HTERT RPE-1 (cell line): Measurements from ENCODE around the gene TMEM125.

Source experiments
- in situ Hi-C: fragments of 300-500 bp; cut with MboI; formaldehyde crosslinking; loops from 4 replicates; pipeline ENCODE4 v1.14.3; 2020; ENCODE audit warnings: low sequenced_read_pairs

The TMEM125 gene

DNA sequence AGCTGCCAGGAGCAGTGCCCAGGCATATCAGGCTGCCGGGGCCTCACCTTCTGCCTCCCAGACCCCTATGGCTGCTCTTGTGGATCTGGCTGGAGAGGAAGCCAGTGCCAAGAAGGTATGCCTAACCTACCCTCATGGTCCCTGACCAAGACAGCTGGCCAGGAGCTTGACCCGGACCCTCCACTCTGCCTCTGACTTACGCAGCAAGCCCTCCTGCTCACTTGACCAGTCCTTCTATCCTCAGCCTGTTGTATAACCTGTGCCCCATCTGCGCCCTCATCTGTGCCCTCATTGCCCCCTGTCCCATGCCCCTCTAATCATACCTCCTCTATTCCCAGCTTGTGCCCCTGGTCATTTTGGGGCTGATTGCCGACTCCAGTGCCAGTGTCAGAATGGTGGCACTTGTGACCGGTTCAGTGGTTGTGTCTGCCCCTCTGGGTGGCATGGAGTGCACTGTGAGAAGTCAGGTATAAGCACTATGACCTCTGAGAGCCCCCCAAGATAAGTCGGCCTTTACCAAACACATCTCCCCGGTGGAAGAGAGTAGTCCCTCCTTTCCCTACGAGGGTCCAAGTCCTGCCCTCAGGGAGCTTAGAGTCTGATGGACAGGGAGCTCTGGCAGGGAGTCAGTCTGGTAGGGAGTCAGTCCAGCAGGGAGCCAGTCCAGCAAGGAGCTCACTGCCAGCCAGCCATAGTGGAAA, 37.8 kb downstream of the TMEM125 start:
- in situ Hi-C loops: no loop called here

DNA sequence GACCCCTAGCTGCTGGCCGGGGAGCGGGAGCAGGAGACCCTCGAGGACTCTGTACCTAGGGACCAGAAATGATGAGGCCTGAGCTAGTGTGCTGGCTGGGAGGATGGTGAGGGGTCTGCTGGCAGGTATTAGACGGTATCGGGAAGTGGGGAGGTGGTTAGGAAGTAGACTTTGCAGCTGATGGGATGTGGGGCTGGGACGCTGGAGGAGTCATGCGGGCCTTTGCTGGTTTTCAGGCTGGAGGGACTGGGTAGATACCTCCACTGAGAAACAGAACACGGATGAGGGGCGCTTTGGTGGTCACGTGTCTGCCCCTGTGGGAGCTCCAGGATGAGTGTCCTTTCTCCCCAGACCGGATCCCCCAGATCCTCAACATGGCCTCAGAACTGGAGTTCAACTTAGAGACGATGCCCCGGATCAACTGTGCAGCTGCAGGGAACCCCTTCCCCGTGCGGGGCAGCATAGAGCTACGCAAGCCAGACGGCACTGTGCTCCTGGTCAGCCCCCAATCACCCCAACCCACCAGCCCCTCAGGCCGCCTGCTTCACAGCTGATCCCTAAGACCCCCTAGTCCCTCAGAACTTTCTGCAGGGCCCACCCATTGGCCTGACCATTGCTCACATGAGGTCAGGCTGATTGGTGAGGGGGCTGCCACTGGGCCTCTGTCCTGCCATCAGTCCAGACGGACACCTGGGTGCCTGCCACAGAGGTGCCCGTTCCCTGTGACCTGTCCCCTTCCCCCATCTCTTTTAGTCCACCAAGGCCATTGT, 39.0 kb downstream of the TMEM125 start:
- in situ Hi-C loops: no loop called here

DNA sequence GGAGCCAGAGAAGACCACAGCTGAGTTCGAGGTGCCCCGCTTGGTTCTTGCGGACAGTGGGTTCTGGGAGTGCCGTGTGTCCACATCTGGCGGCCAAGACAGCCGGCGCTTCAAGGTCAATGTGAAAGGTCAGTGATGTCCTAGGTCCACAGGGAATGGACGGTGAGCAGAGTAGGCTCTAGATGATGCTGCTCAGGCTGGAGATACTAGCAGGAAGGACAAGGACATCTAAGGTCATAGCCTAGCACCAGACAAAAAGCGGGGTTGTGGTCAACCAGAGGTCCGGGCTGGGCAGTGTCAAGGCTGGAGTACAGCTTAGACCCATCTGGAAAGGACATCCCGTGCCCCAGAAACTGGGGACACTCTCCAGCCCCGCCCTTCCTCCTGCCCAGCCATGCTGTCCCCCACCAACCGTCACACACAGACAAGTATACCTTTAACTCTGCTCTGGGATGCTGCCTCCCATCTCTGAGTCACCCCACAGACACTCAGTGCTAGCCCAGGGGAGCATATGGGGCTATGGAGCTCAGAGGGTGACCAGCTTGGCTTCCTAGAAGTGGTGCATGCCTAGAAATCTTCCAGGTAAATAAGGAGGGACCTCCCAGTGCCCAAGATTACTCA, 39.7 kb downstream of the TMEM125 start:
- in situ Hi-C loops: no loop called here

DNA sequence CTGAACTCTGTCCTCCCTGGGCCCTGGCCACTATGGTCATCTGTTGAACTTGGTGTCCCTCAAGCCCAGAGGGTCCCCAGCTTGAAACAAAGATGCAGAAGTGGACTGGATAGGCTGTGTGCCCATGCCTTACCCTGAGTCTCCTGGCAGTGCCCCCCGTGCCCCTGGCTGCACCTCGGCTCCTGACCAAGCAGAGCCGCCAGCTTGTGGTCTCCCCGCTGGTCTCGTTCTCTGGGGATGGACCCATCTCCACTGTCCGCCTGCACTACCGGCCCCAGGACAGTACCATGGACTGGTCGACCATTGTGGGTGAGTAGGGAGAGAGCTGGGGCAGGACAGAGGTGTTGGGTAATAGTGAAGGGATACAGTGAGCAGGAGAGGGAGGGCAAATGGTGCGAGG, 41.7 kb downstream of the TMEM125 start:
- in situ Hi-C loops: no loop called here

DNA sequence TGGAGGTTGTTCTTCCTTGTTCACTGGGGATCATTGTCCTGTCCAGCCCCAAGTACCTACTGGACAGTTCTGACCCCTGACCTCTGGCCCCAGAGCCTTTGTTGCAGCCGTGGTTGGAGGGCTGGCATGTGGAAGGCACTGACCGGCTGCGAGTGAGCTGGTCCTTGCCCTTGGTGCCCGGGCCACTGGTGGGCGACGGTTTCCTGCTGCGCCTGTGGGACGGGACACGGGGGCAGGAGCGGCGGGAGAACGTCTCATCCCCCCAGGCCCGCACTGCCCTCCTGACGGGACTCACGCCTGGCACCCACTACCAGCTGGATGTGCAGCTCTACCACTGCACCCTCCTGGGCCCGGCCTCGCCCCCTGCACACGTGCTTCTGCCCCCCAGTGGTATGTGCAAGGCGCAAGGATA, 42.4 kb downstream of the TMEM125 start:
- in situ Hi-C loops: no loop called here

DNA sequence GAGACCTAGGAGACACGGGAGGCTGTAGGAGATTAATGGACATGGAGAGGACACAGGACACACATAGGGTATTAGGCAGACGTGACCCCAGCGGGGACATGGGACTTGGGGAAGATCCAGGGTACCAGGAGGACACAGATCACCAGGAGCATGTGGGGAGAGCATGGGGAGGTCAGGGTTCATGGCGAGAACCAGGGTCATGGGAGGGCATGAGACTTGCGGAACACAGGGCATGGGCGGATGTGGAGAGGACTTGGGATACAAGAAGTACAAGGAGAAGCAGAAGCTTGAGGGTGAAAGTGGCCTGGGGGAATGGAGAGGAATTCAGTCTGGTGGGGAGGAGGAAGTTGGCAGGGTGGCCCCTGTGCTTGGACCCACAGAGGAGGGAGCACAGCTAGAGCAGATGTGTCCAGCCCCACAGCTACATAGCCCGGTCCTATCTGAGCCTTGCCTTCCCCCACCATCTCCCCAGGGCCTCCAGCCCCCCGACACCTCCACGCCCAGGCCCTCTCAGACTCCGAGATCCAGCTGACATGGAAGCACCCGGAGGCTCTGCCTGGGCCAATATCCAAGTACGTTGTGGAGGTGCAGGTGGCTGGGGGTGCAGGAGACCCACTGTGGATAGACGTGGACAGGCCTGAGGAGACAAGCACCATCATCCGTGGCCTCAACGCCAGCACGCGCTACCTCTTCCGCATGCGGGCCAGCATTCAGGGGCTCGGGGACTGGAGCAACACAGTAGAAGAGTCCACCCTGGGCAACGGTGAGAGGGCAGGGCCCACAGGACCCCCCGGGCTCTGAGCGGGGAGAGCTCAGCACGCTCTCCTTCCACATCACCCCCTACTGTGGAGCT, 43.1 kb downstream of the TMEM125 start:
- in situ Hi-C loops: no loop called here

DNA sequence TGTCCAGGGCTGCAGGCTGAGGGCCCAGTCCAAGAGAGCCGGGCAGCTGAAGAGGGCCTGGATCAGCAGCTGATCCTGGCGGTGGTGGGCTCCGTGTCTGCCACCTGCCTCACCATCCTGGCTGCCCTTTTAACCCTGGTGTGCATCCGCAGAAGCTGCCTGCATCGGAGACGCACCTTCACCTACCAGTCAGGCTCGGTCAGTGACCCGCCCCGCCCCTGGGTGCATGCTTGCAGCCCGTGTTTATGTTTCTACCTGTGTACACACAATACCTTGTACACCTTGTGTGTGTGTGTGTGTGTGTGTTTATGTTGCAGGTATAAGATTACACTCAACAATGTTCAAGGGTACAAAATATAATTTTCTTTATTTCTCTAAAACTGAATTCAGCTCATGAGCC, 44.0 kb downstream of the TMEM125 start:
- in situ Hi-C loops: no loop called here

DNA sequence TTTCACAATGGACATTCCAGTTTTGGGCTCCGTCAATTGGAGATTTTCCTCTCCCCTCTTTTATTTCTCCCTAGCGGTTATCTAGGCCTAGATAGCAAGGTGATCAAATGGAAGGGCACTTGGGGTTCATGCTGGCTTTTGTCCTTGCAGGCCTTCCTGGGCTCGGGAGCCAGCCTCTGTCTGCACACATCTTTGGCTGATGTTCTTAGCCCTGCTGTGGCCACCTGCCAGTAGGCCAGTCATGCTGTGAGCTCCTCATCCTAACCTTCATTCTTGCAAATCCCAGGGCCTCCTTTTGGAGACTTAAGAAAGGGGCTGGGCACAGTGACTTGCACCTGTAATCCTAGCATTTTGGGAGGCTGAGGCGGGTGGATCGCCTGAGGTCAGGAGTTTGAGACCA, 44.5 kb downstream of the TMEM125 start:
- in situ Hi-C loops: no loop called here

DNA sequence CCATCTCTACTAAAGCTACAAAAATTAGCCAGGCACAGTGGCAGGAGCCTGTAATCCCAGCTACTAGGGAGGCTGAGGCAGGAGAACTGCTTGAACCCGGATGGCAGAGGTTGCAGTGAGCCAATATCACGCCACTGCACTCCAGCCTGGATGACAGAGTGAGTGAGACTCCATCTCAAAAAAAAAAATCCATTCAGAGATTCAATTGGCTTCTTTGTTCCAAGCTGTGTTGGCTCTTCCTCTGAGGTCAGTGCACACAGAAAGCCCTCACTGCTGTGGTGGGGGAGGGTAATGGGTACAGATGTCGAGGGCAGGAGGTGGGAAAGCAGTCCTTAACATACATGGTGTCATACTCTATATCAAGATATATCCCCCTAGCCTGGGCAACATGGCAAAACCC, 45.7 kb downstream of the TMEM125 start:
- in situ Hi-C loops: no loop called here

DNA sequence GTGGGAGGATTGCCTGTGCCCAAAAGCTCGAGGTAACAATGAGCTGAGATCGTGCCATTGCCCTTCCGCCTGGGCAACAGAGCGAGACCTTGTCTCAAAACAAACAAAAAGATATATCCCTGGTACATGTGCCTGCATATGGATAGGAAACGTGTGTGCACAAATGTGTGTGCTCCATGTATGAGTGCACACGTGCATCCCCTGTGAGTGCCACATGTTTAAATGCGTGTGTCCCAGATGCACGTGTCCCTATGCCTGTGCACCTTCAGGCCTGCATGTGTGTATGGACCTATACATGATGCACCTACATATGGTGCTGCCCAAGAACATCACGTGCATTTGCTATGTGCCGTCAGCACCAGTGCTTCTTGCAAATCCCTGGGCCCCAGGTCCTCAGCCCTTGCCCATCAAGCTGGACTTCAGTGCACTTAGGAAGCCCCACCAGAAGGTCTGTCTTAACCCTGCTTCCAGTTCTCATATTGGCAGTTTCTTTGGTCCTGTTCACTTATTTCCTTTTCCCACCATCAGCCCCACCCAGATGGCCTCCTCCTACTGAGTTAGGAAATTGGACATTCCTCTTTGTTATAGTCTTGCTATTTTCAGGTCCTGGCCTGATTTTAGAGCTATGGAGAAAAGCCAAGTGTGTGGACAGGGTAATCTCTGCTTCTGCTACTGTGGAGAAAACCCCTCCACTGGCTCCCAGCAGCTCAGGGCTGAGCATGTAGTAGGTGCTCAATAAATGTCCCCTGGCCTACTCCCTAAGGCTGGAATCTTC, 46.4 kb downstream of the TMEM125 start:
- in situ Hi-C loops: no loop called here

DNA sequence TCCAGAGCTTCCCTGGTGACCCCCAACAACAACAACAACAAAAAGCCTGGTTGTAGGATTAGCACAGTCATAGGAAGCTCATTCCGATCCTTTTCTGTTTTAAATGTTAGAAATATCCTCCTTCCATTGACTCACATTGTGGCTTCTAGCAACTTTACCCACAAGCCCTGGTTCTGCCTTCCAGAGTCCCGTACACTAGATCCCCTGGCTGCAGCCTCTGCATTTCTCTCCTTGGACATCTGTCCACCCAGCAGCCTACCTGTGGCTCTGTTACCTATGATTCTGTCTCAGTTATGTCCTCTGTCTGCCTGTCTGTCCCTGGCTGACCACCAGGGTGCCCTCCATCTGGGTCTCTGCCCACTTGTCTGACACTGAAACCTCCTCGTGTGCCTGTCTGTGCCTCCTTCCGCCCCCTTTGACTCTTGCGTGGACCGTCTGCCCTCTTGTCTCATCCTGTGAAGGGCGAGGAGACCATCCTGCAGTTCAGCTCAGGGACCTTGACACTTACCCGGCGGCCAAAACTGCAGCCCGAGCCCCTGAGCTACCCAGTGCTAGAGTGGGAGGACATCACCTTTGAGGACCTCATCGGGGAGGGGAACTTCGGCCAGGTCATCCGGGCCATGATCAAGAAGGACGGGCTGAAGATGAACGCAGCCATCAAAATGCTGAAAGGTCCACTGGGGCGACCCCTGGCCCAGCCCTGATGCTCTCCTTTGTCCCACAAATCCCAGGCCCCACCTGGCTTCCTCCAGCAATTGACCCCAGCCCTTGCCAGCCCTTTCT, 47.1 kb downstream of the TMEM125 start:
- in situ Hi-C loops: no loop called here

DNA sequence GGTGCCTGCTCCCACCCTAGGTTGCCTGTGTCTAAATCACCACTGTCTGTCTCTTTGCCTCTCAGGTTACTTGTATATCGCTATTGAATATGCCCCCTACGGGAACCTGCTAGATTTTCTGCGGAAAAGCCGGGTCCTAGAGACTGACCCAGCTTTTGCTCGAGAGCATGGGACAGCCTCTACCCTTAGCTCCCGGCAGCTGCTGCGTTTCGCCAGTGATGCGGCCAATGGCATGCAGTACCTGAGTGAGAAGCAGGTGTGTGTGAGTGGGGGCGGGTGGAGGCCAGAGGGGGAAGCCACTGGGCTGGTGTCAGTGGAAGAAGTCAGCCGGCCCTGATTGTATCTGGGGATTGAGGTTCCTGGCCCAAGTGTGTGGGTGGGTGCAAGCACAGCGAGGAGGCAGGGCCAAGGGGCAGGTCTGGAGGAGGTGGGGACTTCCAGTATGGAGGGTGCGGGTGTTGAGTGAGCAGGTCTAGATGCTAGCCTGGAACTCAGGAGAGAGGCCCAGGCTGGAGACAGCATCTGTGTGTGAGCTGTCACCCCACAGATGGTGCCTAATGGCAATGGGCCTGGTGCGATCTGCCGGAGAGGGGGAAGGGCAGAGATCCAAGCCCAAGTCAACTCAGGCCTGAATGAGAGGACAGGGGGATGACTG, 48.2 kb downstream of the TMEM125 start:
- in situ Hi-C loops: no loop called here

DNA sequence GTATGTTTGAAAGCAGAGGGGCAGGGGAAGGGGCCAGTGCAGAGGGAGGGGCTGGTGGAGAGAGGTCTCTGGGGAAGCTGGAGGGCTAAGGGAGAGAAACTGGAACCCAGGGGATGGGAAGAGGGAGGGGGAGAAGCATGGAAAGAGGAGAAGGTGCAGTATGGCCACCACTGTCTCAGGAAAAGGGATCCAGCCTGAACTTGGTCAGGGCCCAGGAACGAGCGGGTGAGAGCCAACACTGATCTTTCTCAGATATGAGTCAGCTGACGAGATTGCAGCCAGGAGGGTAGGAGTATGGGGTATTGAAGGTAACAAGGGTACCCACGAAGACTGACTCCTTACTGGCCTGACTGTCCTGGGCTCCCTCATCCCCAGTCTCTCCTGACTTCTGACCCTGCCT, 49.0 kb downstream of the TMEM125 start:
- in situ Hi-C loops: no loop called here

DNA sequence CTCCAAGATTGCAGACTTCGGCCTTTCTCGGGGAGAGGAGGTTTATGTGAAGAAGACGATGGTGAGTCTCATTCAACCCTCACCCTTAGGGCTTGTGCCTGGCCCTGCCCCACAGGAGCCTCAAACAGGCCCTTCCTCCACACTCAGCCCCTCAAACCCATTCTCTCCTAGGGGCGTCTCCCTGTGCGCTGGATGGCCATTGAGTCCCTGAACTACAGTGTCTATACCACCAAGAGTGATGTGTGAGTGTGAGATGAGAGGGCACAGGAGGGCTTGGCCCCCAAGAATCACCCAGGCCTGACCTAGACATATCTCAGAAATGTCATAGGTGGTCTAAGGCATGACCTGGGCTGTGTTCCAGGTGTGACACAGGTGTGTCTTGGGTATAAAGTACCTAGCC, 49.5 kb downstream of the TMEM125 start:
- in situ Hi-C loops: no loop called here

DNA sequence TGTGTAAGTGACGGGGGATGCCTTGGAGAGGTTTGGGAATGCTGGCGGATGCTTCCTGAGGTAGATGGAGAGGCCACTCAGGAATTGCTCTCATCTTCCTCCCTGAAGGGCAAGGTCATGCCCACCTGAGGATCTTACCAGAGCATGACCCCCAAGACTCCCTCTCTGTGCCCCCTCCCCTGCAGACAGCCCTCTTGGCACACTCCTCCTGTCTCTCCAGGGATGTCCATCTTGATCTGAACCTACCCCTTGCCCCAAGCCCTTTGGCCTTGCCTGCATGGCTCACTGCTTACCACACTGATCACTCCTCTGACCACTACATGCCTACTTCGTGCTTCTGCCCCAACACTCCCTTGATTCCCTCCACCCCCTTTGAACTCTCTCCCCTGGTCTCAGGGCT, 50.0 kb downstream of the TMEM125 start:
- in situ Hi-C loops: no loop called here

DNA sequence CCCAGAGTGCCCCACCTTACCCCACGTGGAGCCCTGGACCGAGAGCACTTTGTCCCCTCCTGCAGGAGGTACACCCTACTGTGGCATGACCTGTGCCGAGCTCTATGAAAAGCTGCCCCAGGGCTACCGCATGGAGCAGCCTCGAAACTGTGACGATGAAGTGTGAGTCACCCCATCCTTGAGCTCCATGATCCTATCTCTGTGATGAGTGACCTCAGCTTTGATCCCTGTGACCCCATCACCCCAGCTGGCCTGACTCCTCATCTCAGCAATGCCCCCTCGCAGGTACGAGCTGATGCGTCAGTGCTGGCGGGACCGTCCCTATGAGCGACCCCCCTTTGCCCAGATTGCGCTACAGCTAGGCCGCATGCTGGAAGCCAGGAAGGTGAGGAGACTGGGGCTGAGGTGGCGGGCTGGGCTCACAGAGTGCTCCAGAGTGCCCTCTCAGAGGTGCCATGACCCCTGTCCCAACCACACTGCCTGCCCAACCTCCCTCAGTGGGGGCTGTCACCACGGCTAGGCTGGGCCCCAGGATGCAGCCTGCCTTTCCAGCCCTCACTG, 51.6 kb downstream of the TMEM125 start:
- in situ Hi-C loops: no loop called here

DNA sequence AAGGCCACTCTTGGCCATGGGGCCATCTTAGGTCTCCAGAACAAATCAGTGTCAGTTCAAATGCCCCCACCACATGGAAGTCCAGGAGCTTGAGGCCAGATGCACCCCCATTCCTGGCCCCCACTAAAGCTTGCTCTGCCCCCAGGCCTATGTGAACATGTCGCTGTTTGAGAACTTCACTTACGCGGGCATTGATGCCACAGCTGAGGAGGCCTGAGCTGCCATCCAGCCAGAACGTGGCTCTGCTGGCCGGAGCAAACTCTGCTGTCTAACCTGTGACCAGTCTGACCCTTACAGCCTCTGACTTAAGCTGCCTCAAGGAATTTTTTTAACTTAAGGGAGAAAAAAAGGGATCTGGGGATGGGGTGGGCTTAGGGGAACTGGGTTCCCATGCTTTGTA, 52.7 kb downstream of the TMEM125 start:
- in situ Hi-C loops: no loop called here
